GM06990 (cell line): ENCODE results near the gene RPS10.

Experiments used
- DNase-seq: peaks from one replicate; pipeline ENCODE4 v3.0.0-alpha.2; 2011; ENCODE audit not compliant: insufficient read length; ENCODE audit errors: extremely low read depth
- H3K27me3 ChIP-seq: replicated peaks from 2 replicates; pipeline ENCODE4 v1.6.0; 2011; ENCODE audit warnings: low read length; ENCODE audit not compliant: control insufficient read depth, insufficient read depth
- H3K36me3 ChIP-seq: 2 replicates; pipeline ENCODE4 v1.5.1; 2011; ENCODE audit warnings: low read length; ENCODE audit not compliant: control insufficient read depth, insufficient read depth
- H3K4me3 ChIP-seq: replicated peaks from 2 replicates; pipeline ENCODE4 v1.5.1; 2011; ENCODE audit warnings: low read depth, mild to moderate bottlenecking, control low read depth, low read length
- TF ChIP-seq, protein P1 (sequence below): IDR thresholded peaks from 2 replicates; pipeline ENCODE4 v1.5.1; 2011; ENCODE audit warnings: low read length, control low read depth, mild to moderate bottlenecking, inconsistent platforms; ENCODE audit not compliant: insufficient read depth, poor library complexity, severe bottlenecking

The RPS10 gene

DNA sequence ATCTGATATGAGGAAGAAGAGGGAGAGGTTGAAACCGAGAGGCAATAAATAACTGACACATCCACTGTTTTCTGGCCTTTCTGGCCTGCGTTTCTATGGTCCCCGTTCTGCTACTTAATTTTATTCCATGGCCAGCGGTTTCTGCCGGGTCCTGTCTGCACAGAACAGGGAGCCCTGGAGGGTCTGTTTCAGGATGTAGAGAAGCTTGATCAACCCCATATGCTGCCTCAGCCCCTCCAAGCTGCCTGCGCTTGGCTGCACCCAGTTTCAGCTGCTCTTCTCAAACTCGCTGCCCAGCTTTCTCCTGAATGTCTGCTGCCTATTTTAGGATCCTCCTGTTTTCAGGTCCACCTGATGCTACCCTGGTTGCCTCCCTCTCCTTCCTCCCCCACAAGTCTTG, 21.5 kb upstream of the RPS10 start:
- no peaks in the 10 kb centered on the region for H3K36me3 ChIP-seq
- no peak overlapping the region for H3K4me3 ChIP-seq
- TF ChIP-seq, protein P1, sequence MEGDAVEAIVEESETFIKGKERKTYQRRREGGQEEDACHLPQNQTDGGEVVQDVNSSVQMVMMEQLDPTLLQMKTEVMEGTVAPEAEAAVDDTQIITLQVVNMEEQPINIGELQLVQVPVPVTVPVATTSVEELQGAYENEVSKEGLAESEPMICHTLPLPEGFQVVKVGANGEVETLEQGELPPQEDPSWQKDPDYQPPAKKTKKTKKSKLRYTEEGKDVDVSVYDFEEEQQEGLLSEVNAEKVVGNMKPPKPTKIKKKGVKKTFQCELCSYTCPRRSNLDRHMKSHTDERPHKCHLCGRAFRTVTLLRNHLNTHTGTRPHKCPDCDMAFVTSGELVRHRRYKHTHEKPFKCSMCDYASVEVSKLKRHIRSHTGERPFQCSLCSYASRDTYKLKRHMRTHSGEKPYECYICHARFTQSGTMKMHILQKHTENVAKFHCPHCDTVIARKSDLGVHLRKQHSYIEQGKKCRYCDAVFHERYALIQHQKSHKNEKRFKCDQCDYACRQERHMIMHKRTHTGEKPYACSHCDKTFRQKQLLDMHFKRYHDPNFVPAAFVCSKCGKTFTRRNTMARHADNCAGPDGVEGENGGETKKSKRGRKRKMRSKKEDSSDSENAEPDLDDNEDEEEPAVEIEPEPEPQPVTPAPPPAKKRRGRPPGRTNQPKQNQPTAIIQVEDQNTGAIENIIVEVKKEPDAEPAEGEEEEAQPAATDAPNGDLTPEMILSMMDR: no peak
- DNase-seq: no peak
- H3K27me3 ChIP-seq: no peaks in the 10 kb centered on the region; the same call in 1 of the 2 replicates

DNA sequence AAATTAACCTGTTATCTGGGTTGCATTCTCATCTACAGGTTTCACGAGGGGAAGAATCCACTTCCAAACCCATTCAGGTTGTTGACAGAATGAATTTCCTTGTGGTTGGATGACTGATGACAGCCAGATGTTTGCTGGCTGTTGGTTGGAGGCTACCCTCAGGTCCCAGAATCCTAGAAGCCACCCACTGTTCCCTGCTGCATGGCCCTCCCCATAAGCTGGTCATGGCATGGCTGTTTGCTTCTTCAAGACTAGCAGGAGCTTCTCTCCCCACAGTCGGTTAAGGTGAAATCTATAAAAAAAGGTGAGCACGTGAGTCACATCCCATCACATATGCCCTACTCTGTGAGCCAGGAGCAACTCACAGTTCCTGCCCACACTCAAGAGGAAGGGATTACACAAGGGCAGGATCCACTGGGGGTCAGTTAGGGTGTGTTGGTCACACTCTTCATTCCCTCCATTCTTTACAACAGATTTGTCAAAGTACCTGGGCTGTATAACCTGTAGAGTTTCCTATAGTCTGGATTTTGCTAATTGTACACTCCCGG, 19.5 kb upstream of the RPS10 start:
- Histone ChIP-seq H3K36me3 (no peaks in the 10 kb centered on the region), H3K4me3 (no peak overlapping the region), H3K27me3 (no peaks in the 10 kb centered on the region; the same call in 1 of the 2 replicates)
- TF ChIP-seq, protein P1: no peak
- no peak for DNase-seq

DNA sequence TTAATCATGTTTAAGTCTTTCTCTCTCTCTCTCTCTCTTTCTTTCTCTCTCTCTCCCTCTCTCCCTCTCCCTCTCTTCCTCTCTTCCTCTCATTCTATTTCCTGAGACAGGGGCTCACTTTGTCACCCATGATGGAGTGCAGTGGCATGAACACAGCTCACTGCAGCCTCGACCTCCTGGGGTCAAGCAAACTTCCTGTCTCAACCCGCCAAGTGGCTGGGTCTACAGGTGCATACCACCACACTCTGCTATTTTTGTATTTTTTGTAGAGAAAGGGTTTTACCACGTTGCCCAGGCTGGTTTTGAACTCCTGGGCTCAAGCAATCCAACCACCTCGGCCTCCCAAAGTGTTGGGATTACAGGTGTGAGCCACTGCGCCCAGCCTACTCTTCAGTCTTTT, 15.7 kb upstream of the RPS10 start:
- Histone ChIP-seq H3K36me3 (no peaks in the 10 kb centered on the region), H3K27me3 (no peaks in the 10 kb centered on the region; the same call in 1 of the 2 replicates), H3K4me3 (no peak overlapping the region)
- DNase-seq: no peak
- TF ChIP-seq, protein P1: no peak

DNA sequence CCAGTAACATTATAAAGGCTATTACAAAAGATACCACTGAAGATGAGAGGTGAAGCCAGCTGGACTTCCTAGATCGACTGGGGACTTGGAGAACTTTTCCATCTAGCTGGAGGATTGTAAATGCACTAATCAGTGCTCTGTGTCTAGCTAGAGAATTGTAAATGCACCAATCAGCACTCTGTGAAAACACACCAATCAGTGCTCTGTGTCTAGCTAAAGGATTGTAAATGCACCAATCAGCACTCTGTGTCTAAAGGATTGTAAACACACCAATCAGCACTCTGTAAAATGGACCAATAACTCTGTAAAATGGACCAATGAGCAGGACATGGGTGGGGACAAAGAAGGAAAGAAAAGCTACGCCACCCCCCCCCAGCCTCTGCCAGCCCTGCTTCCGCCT, 13.6 kb upstream of the RPS10 start:
- no peaks in the 10 kb centered on the region for H3K36me3 ChIP-seq
- H3K27me3 ChIP-seq: no peaks in the 10 kb centered on the region
- no peak overlapping the region for H3K4me3 ChIP-seq
- no peak for DNase-seq
- TF ChIP-seq, protein P1: no peak

DNA sequence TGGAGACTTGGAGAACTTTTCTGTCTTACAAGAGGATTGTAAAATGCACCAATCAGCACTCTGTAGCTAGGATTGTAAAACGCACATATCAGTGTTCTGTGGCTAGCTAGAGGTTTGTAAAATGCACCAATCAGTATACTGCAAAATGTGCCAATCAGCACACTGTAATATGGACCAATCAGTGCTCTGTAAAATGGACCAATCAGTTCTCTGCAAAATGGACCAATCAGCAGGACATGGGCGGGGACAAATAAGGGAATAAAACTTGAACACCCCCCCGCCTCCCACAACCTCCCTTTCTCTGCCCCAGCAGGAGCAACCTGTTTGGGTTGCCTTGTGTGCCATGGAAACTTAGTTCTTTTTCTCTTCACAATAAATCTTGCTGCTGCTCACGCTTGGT, 12.8 kb upstream of the RPS10 start:
- Histone ChIP-seq H3K4me3 (no peak overlapping the region), H3K27me3 (no peaks in the 10 kb centered on the region), H3K36me3 (no peaks in the 10 kb centered on the region)
- no peak for DNase-seq
- TF ChIP-seq, protein P1: no peak

DNA sequence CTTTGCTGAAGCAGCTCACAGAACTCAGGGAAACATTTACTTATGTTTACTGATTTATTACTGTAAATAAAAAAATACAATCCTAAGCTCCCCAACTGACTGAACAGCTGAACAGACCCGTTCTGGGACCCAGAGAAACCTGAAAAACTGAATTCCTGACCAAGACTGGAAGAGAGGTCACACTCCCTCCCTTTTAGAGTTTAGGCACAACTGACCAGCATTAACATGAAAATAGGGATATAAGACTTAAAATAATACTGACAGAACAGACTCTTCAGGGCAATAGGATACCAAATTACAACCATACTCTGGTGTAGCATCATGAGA, 11.7 kb upstream of the RPS10 start:
- DNase-seq: no peak
- Histone ChIP-seq H3K36me3 (no peaks in the 10 kb centered on the region), H3K4me3 (no peak overlapping the region), H3K27me3 (no peaks in the 10 kb centered on the region)
- TF ChIP-seq, protein P1: no peak
